IPS-20b (cell line): ENCODE data around the gene HOXB8.

Experiments used
- H3K27ac ChIP-seq: one replicate; pipeline ENCODE4 v1.5.1; 2013; ENCODE audit warnings: low read length
- H3K27me3 ChIP-seq: 2 replicates; pipeline ENCODE4 v1.6.1; 2013; ENCODE audit warnings: mild to moderate bottlenecking, low read length, inconsistent platforms; ENCODE audit not compliant: insufficient read depth
- H3K36me3 ChIP-seq: 2 replicates; pipeline ENCODE4 v1.6.1; 2013; ENCODE audit warnings: low read depth, mild to moderate bottlenecking, inconsistent platforms, low read length, moderate library complexity; ENCODE audit not compliant: insufficient read depth
- H3K4me1 ChIP-seq: 2 replicates; pipeline ENCODE4 v1.6.1; 2013; ENCODE audit warnings: mild to moderate bottlenecking, control low read depth, inconsistent platforms, low read length, moderate library complexity; ENCODE audit not compliant: insufficient read depth
- H3K4me3 ChIP-seq: 2 replicates; pipeline ENCODE4 v1.5.1; 2013; ENCODE audit warnings: mild to moderate bottlenecking, low read length, inconsistent platforms
- H3K9ac ChIP-seq: 2 replicates; pipeline ENCODE4 v1.6.1; 2013; ENCODE audit warnings: low read depth, mild to moderate bottlenecking, inconsistent platforms, low read length, moderate library complexity
- H3K9me3 ChIP-seq: 2 replicates; pipeline ENCODE4 v1.6.1; 2013; ENCODE audit warnings: mild to moderate bottlenecking, low read depth, low read length, inconsistent platforms; ENCODE audit not compliant: insufficient read depth

The HOXB8 gene

GRCh38 chr17:48562934-48563333 is 52.2 kb downstream of the HOXB8 start:
- Histone ChIP-seq H3K9me3 (peaks cover 9% of the 10 kb centered on the region), H3K27ac (no peak overlapping the region), H3K9ac (no peak overlapping the region), H3K27me3 (peaks cover 100% of the 10 kb centered on the region), H3K36me3 (no peaks in the 10 kb centered on the region), H3K4me1 (no peaks in the 10 kb centered on the region), H3K4me3 (no peak overlapping the region)
